K562 (cell line): Measurements from ENCODE around the gene NAXE. TPM values are rescaled to one million over a fixed set of nuclear protein-coding genes. Genes with fewer than 3 reads are reported as not detected.

Experiments
- ARID2 ChIP-seq: fragments of 450-650 bp; IDR thresholded peaks from 2 replicates; pipeline ENCODE4 v1.6.1; 2017; ENCODE audit warnings: antibody characterized with exemption, mild to moderate bottlenecking
- GABPA ChIP-seq: fragments of 200-800 bp; sonication (Bioruptor generic); conservative IDR thresholded peaks from 2 replicates; pipeline ENCODE4 v1.6.1; 2016; ENCODE audit warnings: low read depth, missing genetic modification characterization, missing compliant biosample characterization
- JUNB ChIP-seq: fragments of 450-650 bp; formaldehyde crosslinking; conservative IDR thresholded peaks from 2 replicates; pipeline ENCODE4 v1.4.0; 2020; ENCODE audit warnings: mild to moderate bottlenecking
- KAT7 ChIP-seq: sonication (generic); formaldehyde crosslinking; IDR thresholded peaks from 2 replicates; pipeline ENCODE4 v1.8.0; 2022; ENCODE audit warnings: missing genetic modification reagents, mild to moderate bottlenecking, borderline replicate concordance
- MXD1 ChIP-seq: fragments of 250-450 bp; sonication (Bioruptor Pico); IDR thresholded peaks from 2 replicates; pipeline ENCODE4 v1.8.0; 2021; ENCODE audit warnings: borderline replicate concordance, mild to moderate bottlenecking, moderate library complexity; ENCODE audit not compliant: poor library complexity, severe bottlenecking
- PCBP1 ChIP-seq: fragments of 200-400 bp; formaldehyde crosslinking; IDR thresholded peaks from 2 replicates; pipeline ENCODE4 v1.6.1; 2018; ENCODE audit warnings: mild to moderate bottlenecking, low read depth, low read length; ENCODE audit not compliant: poor library complexity, severe bottlenecking
- PHB ChIP-seq: fragments of 250-450 bp; sonication (Bioruptor Pico); IDR thresholded peaks from 2 replicates; pipeline ENCODE4 v1.5.0; 2021
- SIX5 ChIP-seq, 2 experiments: IDR thresholded peaks; 2 replicates each; pipeline ENCODE4 v1.6.1; 2011; ENCODE audit warnings: low read length in 2 of 2, borderline replicate concordance in 1 of 2, low read depth in 1 of 2, mild to moderate bottlenecking in 1 of 2, moderate library complexity in 1 of 2; ENCODE audit not compliant: insufficient read depth in 1 of 2
- TARDBP ChIP-seq: fragments of 450-650 bp; IDR thresholded peaks from 2 replicates; pipeline ENCODE4 v1.6.1; 2016
- THRB ChIP-seq: fragments of 450-650 bp; formaldehyde crosslinking; conservative IDR thresholded peaks from 2 replicates; pipeline ENCODE4 v1.4.0; 2022; ENCODE audit warnings: mild to moderate bottlenecking, missing genetic modification characterization
- TRIM25 ChIP-seq: fragments of 450-650 bp; IDR thresholded peaks from 2 replicates; pipeline ENCODE4 v1.7.0; 2016; ENCODE audit warnings: borderline replicate concordance
- WHSC1 ChIP-seq: IDR thresholded peaks from one replicate; pipeline ENCODE4 v1.6.1; 2012; ENCODE audit warnings: low read length, control low read depth, inconsistent platforms
- ZBTB12 ChIP-seq: fragments of 250-450 bp; sonication (Bioruptor Pico); IDR thresholded peaks from 2 replicates; pipeline ENCODE4 v1.4.0; 2020
- ZBTB9 ChIP-seq: fragments of 450-650 bp; formaldehyde crosslinking; IDR thresholded peaks from 2 replicates; pipeline ENCODE4 v1.4.0; 2020; ENCODE audit warnings: mild to moderate bottlenecking, moderate library complexity
- ZFPM2 ChIP-seq: fragments of 250-450 bp; sonication (Bioruptor Pico); IDR thresholded peaks from 2 replicates; pipeline ENCODE4 v1.5.1; 2022; ENCODE audit warnings: mild to moderate bottlenecking
- ZNF143 ChIP-seq: sonication (generic); formaldehyde crosslinking; IDR thresholded peaks from 2 replicates; pipeline ENCODE4 v1.9.0; 2022; ENCODE audit warnings: mild to moderate bottlenecking, missing genetic modification reagents
- ZNF165 ChIP-seq: fragments of 250-450 bp; sonication (Bioruptor Pico); IDR thresholded peaks from 2 replicates; pipeline ENCODE4 v1.4.0; 2020; ENCODE audit warnings: borderline replicate concordance
- ZNF57 ChIP-seq: fragments of 450-650 bp; formaldehyde crosslinking; IDR thresholded peaks from 2 replicates; pipeline ENCODE4 v1.4.0; 2020; ENCODE audit warnings: mild to moderate bottlenecking, moderate library complexity
- ZNF668 ChIP-seq: fragments of 250-450 bp; sonication (Bioruptor Pico); IDR thresholded peaks from 2 replicates; pipeline ENCODE4 v1.8.0; 2022; ENCODE audit warnings: mild to moderate bottlenecking, inconsistent platforms
- ZNF699 ChIP-seq: fragments of 250-450 bp; sonication (Bioruptor Pico); IDR thresholded peaks from 2 replicates; pipeline ENCODE4 v1.8.0; 2021; ENCODE audit warnings: mild to moderate bottlenecking, moderate library complexity; ENCODE audit not compliant: insufficient replicate concordance
- polyA plus RNA-seq, 8 experiments: library from polyadenylated mRNA; depleted of rRNA in 4 of 8; stranded (reverse) in 5 of 8; unstranded in 3 of 8; fragments of >200 nt; fragmentation: Nextera tagmentation in 2 of 8; fragmentation: Illumina TruSeq in 1 of 8; extraction: Ambion mirVana in 2 of 8; extraction: Trizol in 1 of 8; gene quantifications; 2 replicates each; pipeline versions ENCODE4 v1.2.1 to v1.2.3, GENCODE V29; 2011 to 2014; ENCODE audit warnings: inconsistent platforms in 1 of 8, missing spikeins in 1 of 8
- total RNA-seq, 7 experiments: library from RNA; depleted of rRNA in 6 of 7; stranded (reverse); fragments of >200 nt in 6 of 7; fragmentation: Illumina TruSeq in 2 of 7; extraction: Trizol in 2 of 7; gene quantifications; 2 replicates each; pipeline versions ENCODE4 v1.2.1 to v1.2.3, GENCODE V29; 2011 to 2021; ENCODE audit warnings: low replicate concordance in 1 of 7

Gene NAXE
- total and polyA plus RNA-seq, 9 of the 15 experiments (the other 6 are each of a cell fraction or from before 2014, with no cell fraction given) = 27.3 to 137 (median 90.0) TPM

GRCh38 chr1:156623946-156624813 lies 32.6 kb downstream of the NAXE start (continued):
- TF ChIP-seq PCBP1 (peak; percentile 39), ZBTB12 (CRISPR knock-in tag) (peak; percentile 78), SIX5 (IDR thresholded peaks at IDR 0.05; ENCODE audit: borderline replicate concordance in 1 of 2, insufficient read depth in 1 of 2, low read depth in 1 of 2, low read length in 2 of 2) (peak in 1 of 2 experiments; percentile 24; a peak in 1 of 4 replicates), ARID2 (no peak), KAT7 (peak; percentile 24; the same call in 1 of the 2 replicates), ZFPM2 (CRISPR knock-in tag) (no peak), ZNF668 (CRISPR knock-in tag) (no peak), GABPA (tag) (no peak), ZNF699 (no peak), WHSC1 (no peak), PHB (no peak), TARDBP (no peak), JUNB (CRISPR knock-in tag) (no peak), ZNF165 (CRISPR knock-in tag) (no peak), ZNF57 (CRISPR knock-in tag) (no peak), ZNF143 (no peak; the same call in none of the 2 replicates), THRB (CRISPR knock-in tag) (no peak), MXD1 (CRISPR knock-in tag) (no peak), ZBTB9 (CRISPR knock-in tag) (0 out of 2 replicates have a peak, but pooled peaks have one; percentile 21), TRIM25 (no peak)
